Right renal pelvis (tissue), 4 donors: ENCODE measurements around the gene SIPA1L2. TPM values are rescaled to one million over a fixed set of nuclear protein-coding genes. Genes with fewer than 3 reads are reported as not detected.

Experiments used
- DNase-seq, 4 donors: peaks; one replicate each; pipeline ENCODE4 v3.0.0-alpha.2; 2013; ENCODE audit warnings: low read depth in 4 of 4, low spot score in 3 of 4, missing footprints in 1 of 4
- polyA plus RNA-seq, 4 donors: library from polyadenylated mRNA; unstranded; fragments of 120-200 nt; gene quantifications; one replicate each; pipeline ENCODE4 v1.2.1, GENCODE V29; 2013; ENCODE audit not compliant: insufficient read length in 4 of 4

Gene SIPA1L2
- polyA plus RNA-seq, 4 donors: 27.0 to 36.4 (median 31.9) TPM

GRCh38 chr1:232648316-232648715 lies 18.4 kb upstream of the SIPA1L2 start:
- DNase-seq: no peak

- DNase-seq: no peak
These were observed 14.3 kb upstream of the SIPA1L2 start for GRCh38 chr1:232644209-232644608.

GRCh38 chr1:232643251-232643650 lies 13.3 kb upstream of the SIPA1L2 start:
- no peak for DNase-seq

- no peak for DNase-seq
These were observed 11.6 kb upstream of the SIPA1L2 start for GRCh38 chr1:232641507-232641906.

- no peak for DNase-seq
These were observed 6.9 kb upstream of the SIPA1L2 start for GRCh38 chr1:232636799-232637198.

GRCh38 chr1:232635778-232636356 lies 5.9 kb upstream of the SIPA1L2 start:
- no peak for DNase-seq

- DNase-seq: no peak
These were observed 5.3 kb upstream of the SIPA1L2 start for GRCh38 chr1:232635279-232635678.

GRCh38 chr1:232634096-232634495 lies 4.2 kb upstream of the SIPA1L2 start:
- no peak for DNase-seq

GRCh38 chr1:232630894-232631195 lies 912 bp upstream of the SIPA1L2 start:
- DNase-seq: no peak

- no peak for DNase-seq
These were observed 485 bp downstream of the SIPA1L2 start for GRCh38 chr1:232629250-232630046.

- no peak for DNase-seq
These were observed 1.3 kb downstream of the SIPA1L2 start for GRCh38 chr1:232628335-232629249.

- DNase-seq: peak in 1 of 4 donors; percentile 26
These were observed 2.1 kb downstream of the SIPA1L2 start for GRCh38 chr1:232627645-232628334.

GRCh38 chr1:232627171-232627570 lies 2.8 kb downstream of the SIPA1L2 start:
- DNase-seq: no peak

- no peak for DNase-seq
These were observed 3.5 kb downstream of the SIPA1L2 start for GRCh38 chr1:232626452-232626851.

GRCh38 chr1:232625319-232625868 lies 4.5 kb downstream of the SIPA1L2 start:
- DNase-seq: no peak

GRCh38 chr1:232624546-232625281 lies 5.2 kb downstream of the SIPA1L2 start:
- no peak for DNase-seq

GRCh38 chr1:232622981-232623380 lies 7.0 kb downstream of the SIPA1L2 start:
- no peak for DNase-seq

- no peak for DNase-seq
These were observed 7.6 kb downstream of the SIPA1L2 start for GRCh38 chr1:232622378-232622777.

GRCh38 chr1:232621050-232621449 lies 8.9 kb downstream of the SIPA1L2 start:
- no peak for DNase-seq
